ENCODE data around the gene COPS7A. TPM values are rescaled to one million over a fixed set of nuclear protein-coding genes. Genes with fewer than 3 reads are reported as not detected.

COPS7A gene
- total RNA-seq, 1 donor from 2014 or later, result 24.5 TPM

DNA sequence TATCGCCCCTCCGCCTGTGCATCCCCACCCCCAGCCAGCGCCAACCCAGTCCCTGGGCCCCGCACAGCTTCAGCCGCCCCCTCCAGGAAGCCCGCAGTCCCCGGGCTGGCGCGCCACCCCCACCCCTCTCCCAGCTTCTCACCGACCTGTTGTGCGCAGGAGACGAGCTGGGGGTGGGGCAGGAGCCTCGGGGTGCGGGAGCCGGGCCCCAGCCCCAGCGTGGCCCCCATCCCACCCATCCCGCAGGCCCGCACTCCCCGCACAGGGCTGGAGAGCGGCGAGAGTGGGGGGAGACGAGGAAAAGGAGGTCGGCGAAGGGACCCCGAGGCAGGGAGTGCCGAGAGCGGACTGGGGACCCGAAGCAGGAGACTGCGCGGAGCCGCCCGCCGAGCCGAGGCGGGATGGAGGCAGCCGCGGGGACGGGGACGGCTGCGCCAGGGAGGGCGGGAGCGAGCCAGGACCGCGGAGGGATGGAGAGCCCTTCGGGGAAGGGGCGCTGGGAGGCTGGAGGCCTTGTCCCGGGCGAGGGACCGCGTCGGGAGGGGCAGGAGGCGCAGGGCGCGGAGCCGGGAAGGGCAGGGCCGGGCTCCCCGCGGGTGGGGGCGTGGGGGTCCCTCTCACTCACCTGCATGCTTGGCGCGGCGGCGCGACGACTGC is 23.7 kb upstream of the COPS7A start:
- Histone ChIP-seq H3K27ac (no peak overlapping the region), H3F3A (ENCODE audit: low read depth) (peaks cover 49% of the 10 kb centered on the region), H3K36me3 (no peaks in the 10 kb centered on the region), H2AFZ (replicated peaks) (peak overlapping the region; percentile 93), H3K4me2 (peak overlapping the region; percentile 91), H4K20me1 (ENCODE audit: low read depth) (no peaks in the 10 kb centered on the region), H3K9ac (peak overlapping the region; percentile 50), H3K79me2 (ENCODE audit: low read depth) (peaks cover 19% of the 10 kb centered on the region), H3K9me3 (ENCODE audit: low read depth) (no peaks in the 10 kb centered on the region), H3K4me1 (peaks cover 20% of the 10 kb centered on the region), H3K27me3 (peaks cover 17% of the 10 kb centered on the region), H3K4me3 (peak overlapping the region; percentile 96)
- Mint-ChIP-seq H3K27me3 (ENCODE audit: insufficient read depth, low read depth) (peaks cover 25% of the 10 kb centered on the region), H3K27ac (peak overlapping the region; percentile 91), H3K4me1 (peaks cover 32% of the 10 kb centered on the region), H3K4me3 (peak overlapping the region; percentile 88), H3K9me3 (peaks cover 2% of the 10 kb centered on the region), H3K36me3 (peaks cover 8% of the 10 kb centered on the region)
- no peak for TF ChIP-seq EZH2 (IDR thresholded peaks at IDR 0.05)
- TF ChIP-seq, protein P1, sequence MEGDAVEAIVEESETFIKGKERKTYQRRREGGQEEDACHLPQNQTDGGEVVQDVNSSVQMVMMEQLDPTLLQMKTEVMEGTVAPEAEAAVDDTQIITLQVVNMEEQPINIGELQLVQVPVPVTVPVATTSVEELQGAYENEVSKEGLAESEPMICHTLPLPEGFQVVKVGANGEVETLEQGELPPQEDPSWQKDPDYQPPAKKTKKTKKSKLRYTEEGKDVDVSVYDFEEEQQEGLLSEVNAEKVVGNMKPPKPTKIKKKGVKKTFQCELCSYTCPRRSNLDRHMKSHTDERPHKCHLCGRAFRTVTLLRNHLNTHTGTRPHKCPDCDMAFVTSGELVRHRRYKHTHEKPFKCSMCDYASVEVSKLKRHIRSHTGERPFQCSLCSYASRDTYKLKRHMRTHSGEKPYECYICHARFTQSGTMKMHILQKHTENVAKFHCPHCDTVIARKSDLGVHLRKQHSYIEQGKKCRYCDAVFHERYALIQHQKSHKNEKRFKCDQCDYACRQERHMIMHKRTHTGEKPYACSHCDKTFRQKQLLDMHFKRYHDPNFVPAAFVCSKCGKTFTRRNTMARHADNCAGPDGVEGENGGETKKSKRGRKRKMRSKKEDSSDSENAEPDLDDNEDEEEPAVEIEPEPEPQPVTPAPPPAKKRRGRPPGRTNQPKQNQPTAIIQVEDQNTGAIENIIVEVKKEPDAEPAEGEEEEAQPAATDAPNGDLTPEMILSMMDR (IDR thresholded peaks at IDR 0.05), result no peak
- peak; percentile 74 for DNase-seq (ENCODE audit: low spot score)

DNA sequence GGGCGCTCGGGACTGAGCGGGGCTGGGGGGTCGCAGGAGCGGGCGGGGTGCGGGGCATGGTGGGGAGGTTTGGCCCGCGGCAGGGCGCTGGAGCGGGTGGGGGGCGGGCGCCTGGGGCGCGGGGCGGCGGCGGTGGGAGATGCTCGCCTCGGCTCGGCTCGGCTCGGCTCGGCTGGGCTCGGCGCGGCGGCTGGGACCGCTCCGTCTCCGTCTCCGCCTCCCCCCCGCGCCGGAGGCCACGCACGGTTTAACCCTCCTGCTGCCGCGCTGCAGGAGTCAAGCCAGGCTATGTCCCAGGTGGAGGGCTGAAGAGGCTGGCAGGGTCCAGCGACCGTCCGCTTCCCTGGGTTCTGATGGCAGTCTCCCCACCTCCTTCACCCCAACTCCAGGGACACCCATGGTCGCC is 23.2 kb upstream of the COPS7A start, which contains the start of gene PIANP:
Gene PIANP (minus strand): TSS at position 170 of the 406 bp plus-strand sequence. CDS start 2,754 bp downstream, outside the sequence.
- Histone ChIP-seq H3K36me3 (no peaks in the 10 kb centered on the region), H2AFZ (replicated peaks) (peak within 1 kb of the TSS; percentile 93), H3F3A (ENCODE audit: low read depth) (peaks cover 49% of the 10 kb centered on the region), H3K4me2 (peak within 1 kb of the TSS; percentile 91), H4K20me1 (ENCODE audit: low read depth) (no peaks in the 10 kb centered on the region), H3K4me3 (peak within 1 kb of the TSS; percentile 96), H3K27ac (no peak within 1 kb of the TSS), H3K27me3 (peaks cover 17% of the 10 kb centered on the region), H3K9ac (peak within 1 kb of the TSS; percentile 50), H3K4me1 (peaks cover 20% of the 10 kb centered on the region), H3K79me2 (ENCODE audit: low read depth) (peaks cover 19% of the 10 kb centered on the region), H3K9me3 (ENCODE audit: low read depth) (no peaks in the 10 kb centered on the region)
- peaks cover 7% of the 10 kb centered on the region for H3K36me3 Mint-ChIP-seq
- no peak for TF ChIP-seq EZH2phosphoT487 (IDR thresholded peaks at IDR 0.05)
- TF ChIP-seq, protein P1 (IDR thresholded peaks at IDR 0.05), result no peak
- TF ChIP-seq EZH2 (IDR thresholded peaks at IDR 0.05), result no peak
- H3K27me3 Mint-ChIP-seq (ENCODE audit: insufficient read depth, low read depth), result peaks cover 28% of the 10 kb centered on the region
- peaks cover 34% of the 10 kb centered on the region for H3K4me1 Mint-ChIP-seq
- H3K27ac Mint-ChIP-seq, result peak within 1 kb of the TSS; percentile 91
- peak; percentile 74 for DNase-seq (ENCODE audit: low spot score)
- H3K4me3 Mint-ChIP-seq, result peak within 1 kb of the TSS; percentile 93
- peaks cover 2% of the 10 kb centered on the region for H3K9me3 Mint-ChIP-seq

DNA sequence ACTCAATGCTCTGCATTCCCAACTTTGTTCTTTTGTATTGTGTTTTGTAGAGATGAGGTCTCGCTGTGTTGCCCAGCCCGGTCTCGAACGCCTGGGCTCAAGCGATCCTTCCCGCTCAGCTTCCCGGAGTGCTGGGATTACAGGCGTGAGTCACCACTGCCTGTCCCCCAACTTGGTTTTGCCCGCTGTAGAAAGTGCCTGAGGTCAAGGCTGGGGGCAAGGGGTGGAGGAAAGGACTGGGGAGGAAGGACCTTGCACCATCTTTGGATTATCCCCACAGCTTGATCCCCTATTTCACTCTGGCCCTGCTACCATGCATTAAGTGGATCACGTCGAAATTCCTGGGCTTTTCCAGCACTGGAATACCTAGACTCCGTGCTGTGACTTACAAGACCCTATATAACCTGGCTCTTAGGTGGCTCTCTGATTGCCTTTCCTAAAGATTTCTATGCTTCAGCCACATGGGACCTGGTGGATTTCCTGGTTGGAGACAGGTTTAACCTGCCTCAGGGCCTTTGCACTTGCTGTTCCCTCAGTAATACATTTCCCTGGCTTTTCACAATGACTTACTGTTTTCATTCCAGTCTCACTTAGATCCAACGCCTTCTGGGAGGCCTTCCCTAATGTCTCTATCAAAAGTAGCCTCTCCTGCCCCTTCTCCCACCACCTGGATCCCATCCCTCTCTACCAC is 22.6 kb upstream of the COPS7A start:
- H3K9ac ChIP-seq, result no peak overlapping the region
- H3K4me1 ChIP-seq, result peaks cover 20% of the 10 kb centered on the region
- H3K4me1 Mint-ChIP-seq, result peaks cover 34% of the 10 kb centered on the region
- TF ChIP-seq, protein P1 (IDR thresholded peaks at IDR 0.05), result no peak
- no peak for TF ChIP-seq EZH2phosphoT487 (IDR thresholded peaks at IDR 0.05)
- peak overlapping the region; percentile 91 for H3K4me2 ChIP-seq
- H3K36me3 Mint-ChIP-seq, result peaks cover 4% of the 10 kb centered on the region
- H3K4me3 Mint-ChIP-seq, result peak overlapping the region; percentile 93
- DNase-seq (ENCODE audit: low spot score), result no peak
- H3K27me3 ChIP-seq, result peaks cover 17% of the 10 kb centered on the region
- peaks cover 49% of the 10 kb centered on the region for H3F3A ChIP-seq (ENCODE audit: low read depth)
- H3K27me3 Mint-ChIP-seq (ENCODE audit: insufficient read depth, low read depth), result peaks cover 26% of the 10 kb centered on the region
- peaks cover 19% of the 10 kb centered on the region for H3K79me2 ChIP-seq (ENCODE audit: low read depth)
- peak overlapping the region; percentile 75 for H2AFZ ChIP-seq (replicated peaks)
- no peaks in the 10 kb centered on the region for H3K9me3 ChIP-seq (ENCODE audit: low read depth)
- peak overlapping the region; percentile 84 for H3K27ac Mint-ChIP-seq
- peak overlapping the region; percentile 96 for H3K4me3 ChIP-seq
- H3K9me3 Mint-ChIP-seq, result peaks cover 2% of the 10 kb centered on the region
- H3K36me3 ChIP-seq, result no peaks in the 10 kb centered on the region
- no peaks in the 10 kb centered on the region for H4K20me1 ChIP-seq (ENCODE audit: low read depth)
- no peak overlapping the region for H3K27ac ChIP-seq

All from neural progenitor cell (in vitro differentiated cells).